MM.1S (cell line): Measurements from ENCODE around the gene LARGE1.

ENCODE experiments used
- DNase-seq: peaks from one replicate; pipeline ENCODE4 v3.0.0-alpha.2; 2015
- H2AFZ ChIP-seq: fragments of 300-600 bp; sonication (generic); 2 replicates; pipeline ENCODE4 v1.6.0; 2016; ENCODE audit warnings: antibody characterized with exemption, low read length
- H3F3A ChIP-seq: fragments of 300-600 bp; sonication (generic); 2 replicates; pipeline ENCODE4 v1.6.1; 2016; ENCODE audit warnings: mild to moderate bottlenecking, antibody characterized with exemption, low read length, moderate library complexity, mixed read lengths; ENCODE audit not compliant: insufficient read depth
- H3K27ac ChIP-seq: fragments of 300-600 bp; sonication (generic); 2 replicates; pipeline ENCODE4 v1.5.1; 2016; ENCODE audit warnings: mild to moderate bottlenecking, low read length
- H3K27me3 ChIP-seq: fragments of 300-600 bp; sonication (generic); replicated peaks from 2 replicates; pipeline ENCODE4 v1.6.0; 2016; ENCODE audit warnings: low read length; ENCODE audit not compliant: insufficient read depth
- H3K36me3 ChIP-seq: fragments of 300-600 bp; sonication (generic); replicated peaks from 2 replicates; pipeline ENCODE4 v1.6.1; 2016; ENCODE audit warnings: mild to moderate bottlenecking, low read length, mixed read lengths; ENCODE audit not compliant: insufficient read depth
- H3K4me1 ChIP-seq: fragments of 300-600 bp; sonication (generic); 2 replicates; pipeline ENCODE4 v1.6.1; 2016; ENCODE audit warnings: low read length, mixed read lengths
- H3K4me2 ChIP-seq: fragments of 300-600 bp; sonication (generic); 2 replicates; pipeline ENCODE4 v1.6.0; 2016; ENCODE audit warnings: low read depth, low read length
- H3K4me3 ChIP-seq: fragments of 300-600 bp; sonication (generic); 2 replicates; pipeline ENCODE4 v1.5.1; 2016; ENCODE audit warnings: low read length, mixed read lengths
- H3K79me2 ChIP-seq: fragments of 300-600 bp; sonication (generic); 2 replicates; pipeline ENCODE4 v1.6.1; 2016; ENCODE audit warnings: mixed run types, low read length, mixed read lengths
- H3K9ac ChIP-seq: fragments of 300-600 bp; sonication (generic); 2 replicates; pipeline ENCODE4 v1.6.1; 2016; ENCODE audit warnings: low read length, mixed read lengths
- H3K9me2 ChIP-seq: fragments of 300-600 bp; sonication (generic); replicated peaks from 2 replicates; pipeline ENCODE4 v1.6.1; 2016; ENCODE audit warnings: mild to moderate bottlenecking, low read length, mixed read lengths; ENCODE audit not compliant: insufficient read depth
- H3K9me3 ChIP-seq: fragments of 300-600 bp; sonication (generic); replicated peaks from 2 replicates; pipeline ENCODE4 v1.6.1; 2016; ENCODE audit warnings: mild to moderate bottlenecking, low read length, mixed read lengths; ENCODE audit not compliant: insufficient read depth
- H4K20me1 ChIP-seq: fragments of 300-600 bp; sonication (generic); 2 replicates; pipeline ENCODE4 v1.6.1; 2016; ENCODE audit warnings: mild to moderate bottlenecking, low read length, moderate library complexity, mixed read lengths; ENCODE audit not compliant: insufficient read depth
- EZH2 ChIP-seq: fragments of 300-600 bp; sonication (generic); optimal IDR thresholded peaks from 2 replicates; pipeline ENCODE3; 2017; ENCODE audit warnings: low read depth, mild to moderate bottlenecking, antibody characterized with exemption, low read length, mixed read lengths
- EZH2phosphoT487 ChIP-seq: fragments of 300-600 bp; sonication (generic); IDR thresholded peaks from 2 replicates; pipeline ENCODE4 v1.6.1; 2018; ENCODE audit warnings: antibody characterized with exemption, low read length
- TF ChIP-seq, protein P1 (sequence below): fragments of 300-600 bp; sonication (generic); IDR thresholded peaks from 2 replicates; pipeline ENCODE4 v1.5.1; 2016; ENCODE audit warnings: antibody characterized with exemption, low read length, mixed read lengths

LARGE1 gene

DNA sequence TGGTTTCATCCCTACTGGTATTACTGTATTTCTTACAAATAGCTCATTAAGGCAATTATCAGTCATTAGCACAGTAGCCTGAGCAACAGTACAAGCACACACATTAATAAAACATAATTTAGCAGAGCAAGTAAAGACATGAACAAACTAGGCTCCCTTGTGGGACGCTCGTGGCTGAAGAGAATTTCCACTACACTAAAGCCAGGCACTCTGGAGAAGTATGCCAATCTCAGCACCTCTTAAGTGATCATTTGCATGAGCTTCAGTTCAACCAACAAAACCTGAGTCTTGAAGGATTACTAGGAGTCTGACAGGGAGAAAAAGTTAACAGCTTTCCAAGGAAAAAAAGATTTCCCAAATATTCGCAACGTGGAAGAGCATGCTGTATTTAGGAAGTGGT, 109.1 kb downstream of the LARGE1 start:
- no peaks in the 10 kb centered on the region for H3K9me3 ChIP-seq
- no peak for DNase-seq

DNA sequence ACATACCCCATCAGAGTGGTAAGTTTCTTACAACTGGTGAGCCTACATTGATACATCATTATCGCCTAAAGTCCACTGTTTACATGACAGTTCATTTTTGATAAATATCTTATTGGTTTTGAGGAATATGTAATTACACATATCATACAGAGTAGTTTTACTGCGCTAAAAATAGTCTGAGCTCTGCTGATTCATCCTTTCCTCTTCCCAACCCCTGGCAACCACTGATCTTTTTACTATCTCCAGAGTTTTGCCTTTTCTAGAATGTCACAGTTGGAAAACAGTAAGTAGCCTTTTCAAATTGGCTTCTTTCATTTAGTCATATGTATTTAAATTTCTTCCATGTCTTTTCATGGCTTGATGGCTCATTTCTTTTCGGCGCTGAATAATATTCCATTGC, 112.8 kb downstream of the LARGE1 start:
- H4K20me1 ChIP-seq = no peaks in the 10 kb centered on the region
- H3K79me2 ChIP-seq = peaks cover 89% of the 10 kb centered on the region
- no peaks in the 10 kb centered on the region for H3K27me3 ChIP-seq
- no peak overlapping the region for H3K4me2 ChIP-seq
- TF ChIP-seq EZH2 (no peak), EZH2phosphoT487 (no peak)
- TF ChIP-seq, protein P1, sequence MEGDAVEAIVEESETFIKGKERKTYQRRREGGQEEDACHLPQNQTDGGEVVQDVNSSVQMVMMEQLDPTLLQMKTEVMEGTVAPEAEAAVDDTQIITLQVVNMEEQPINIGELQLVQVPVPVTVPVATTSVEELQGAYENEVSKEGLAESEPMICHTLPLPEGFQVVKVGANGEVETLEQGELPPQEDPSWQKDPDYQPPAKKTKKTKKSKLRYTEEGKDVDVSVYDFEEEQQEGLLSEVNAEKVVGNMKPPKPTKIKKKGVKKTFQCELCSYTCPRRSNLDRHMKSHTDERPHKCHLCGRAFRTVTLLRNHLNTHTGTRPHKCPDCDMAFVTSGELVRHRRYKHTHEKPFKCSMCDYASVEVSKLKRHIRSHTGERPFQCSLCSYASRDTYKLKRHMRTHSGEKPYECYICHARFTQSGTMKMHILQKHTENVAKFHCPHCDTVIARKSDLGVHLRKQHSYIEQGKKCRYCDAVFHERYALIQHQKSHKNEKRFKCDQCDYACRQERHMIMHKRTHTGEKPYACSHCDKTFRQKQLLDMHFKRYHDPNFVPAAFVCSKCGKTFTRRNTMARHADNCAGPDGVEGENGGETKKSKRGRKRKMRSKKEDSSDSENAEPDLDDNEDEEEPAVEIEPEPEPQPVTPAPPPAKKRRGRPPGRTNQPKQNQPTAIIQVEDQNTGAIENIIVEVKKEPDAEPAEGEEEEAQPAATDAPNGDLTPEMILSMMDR = no peak
- peaks cover 24% of the 10 kb centered on the region for H3K4me1 ChIP-seq
- H3K36me3 ChIP-seq = no peaks in the 10 kb centered on the region
- no peak overlapping the region for H3K4me3 ChIP-seq
- no peak overlapping the region for H2AFZ ChIP-seq
- DNase-seq = no peak
- H3F3A ChIP-seq = no peaks in the 10 kb centered on the region
- H3K9ac ChIP-seq = no peak overlapping the region
- no peaks in the 10 kb centered on the region for H3K9me2 ChIP-seq
- H3K27ac ChIP-seq = no peak overlapping the region
- H3K9me3 ChIP-seq = no peaks in the 10 kb centered on the region

More for the DNA sequence above, 109.1 kb downstream of the LARGE1 start:
- Histone ChIP-seq H3K9me2 (no peaks in the 10 kb centered on the region), H3K4me3 (no peak overlapping the region), H3K27ac (no peak overlapping the region), H3K79me2 (peaks cover 93% of the 10 kb centered on the region), H3K27me3 (no peaks in the 10 kb centered on the region), H3K4me2 (no peak overlapping the region), H4K20me1 (no peaks in the 10 kb centered on the region), H2AFZ (no peak overlapping the region), H3K36me3 (no peaks in the 10 kb centered on the region), H3K4me1 (peaks cover 20% of the 10 kb centered on the region), H3F3A (no peaks in the 10 kb centered on the region), H3K9ac (no peak overlapping the region)
- TF ChIP-seq, protein P1 = no peak
- no peak for TF ChIP-seq EZH2phosphoT487
- TF ChIP-seq EZH2 = no peak

DNA sequence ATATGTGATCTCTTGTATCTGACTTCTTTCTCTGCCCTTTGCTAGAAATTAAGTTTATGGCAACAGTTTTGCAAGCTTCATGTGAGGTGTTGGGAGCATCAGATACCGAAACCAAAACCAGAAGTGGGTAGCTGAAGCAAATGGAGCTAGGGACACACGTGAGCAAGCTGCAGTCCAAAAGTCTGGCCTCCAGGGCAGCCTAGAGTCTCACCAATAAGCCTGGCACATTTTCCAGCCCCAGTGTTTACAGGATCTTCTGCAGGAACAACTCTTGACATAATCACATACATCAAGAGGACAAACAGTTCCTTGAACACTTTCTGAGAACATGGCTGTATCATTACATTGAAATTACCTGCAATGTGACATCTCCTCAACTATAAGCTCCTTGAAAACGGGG, 114.1 kb downstream of the LARGE1 start:
- peaks cover 89% of the 10 kb centered on the region for H3K79me2 ChIP-seq
- no peak overlapping the region for H3K4me3 ChIP-seq
- no peaks in the 10 kb centered on the region for H3K9me3 ChIP-seq
- H2AFZ ChIP-seq = 0 out of 2 replicates have a peak overlapping the region, but pooled peaks have one; percentile 35
- peak; percentile 84 for DNase-seq
- TF ChIP-seq, protein P1 = no peak
- TF ChIP-seq EZH2 (no peak), EZH2phosphoT487 (no peak)
- peaks cover 24% of the 10 kb centered on the region for H3K4me1 ChIP-seq
- H3K27ac ChIP-seq = peak overlapping the region; percentile 64; the same call in 1 of the 2 replicates
- no peak overlapping the region for H3K9ac ChIP-seq
- no peaks in the 10 kb centered on the region for H4K20me1 ChIP-seq
- no peaks in the 10 kb centered on the region for H3K9me2 ChIP-seq
- peak overlapping the region; percentile 63 for H3K4me2 ChIP-seq
- no peaks in the 10 kb centered on the region for H3K36me3 ChIP-seq
- H3F3A ChIP-seq = no peaks in the 10 kb centered on the region
- H3K27me3 ChIP-seq = no peaks in the 10 kb centered on the region
